GM18526 (cell line): ENCODE results near the gene BABAM1.

ENCODE experiments used
- POLR2A ChIP-seq: IDR thresholded peaks from 3 replicates; pipeline ENCODE4 v1.6.1; 2011; ENCODE audit not compliant: insufficient read length; ENCODE audit errors: extremely low read depth

BABAM1 gene

DNA sequence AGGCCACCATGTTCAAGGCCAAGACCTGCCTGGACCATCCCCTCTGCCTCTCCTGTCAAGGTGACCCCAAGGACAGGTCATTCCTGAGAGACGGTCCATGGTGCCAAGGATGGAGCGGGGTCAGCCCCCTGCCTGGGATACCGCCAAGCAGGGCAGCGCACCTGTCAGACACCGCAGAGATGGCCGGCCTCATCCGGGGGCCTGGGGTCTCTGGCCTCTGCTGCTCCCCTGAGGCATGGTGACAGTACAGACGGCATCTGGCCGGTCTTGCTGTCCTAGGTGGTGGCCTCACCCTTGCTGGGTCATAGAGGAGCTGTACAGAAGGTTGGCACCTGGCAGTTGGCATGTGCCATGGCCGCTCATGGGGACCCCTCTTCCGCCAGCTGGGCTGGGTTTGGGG lies 53.2 kb downstream of the BABAM1 start:
- no peak for TF ChIP-seq POLR2A

DNA sequence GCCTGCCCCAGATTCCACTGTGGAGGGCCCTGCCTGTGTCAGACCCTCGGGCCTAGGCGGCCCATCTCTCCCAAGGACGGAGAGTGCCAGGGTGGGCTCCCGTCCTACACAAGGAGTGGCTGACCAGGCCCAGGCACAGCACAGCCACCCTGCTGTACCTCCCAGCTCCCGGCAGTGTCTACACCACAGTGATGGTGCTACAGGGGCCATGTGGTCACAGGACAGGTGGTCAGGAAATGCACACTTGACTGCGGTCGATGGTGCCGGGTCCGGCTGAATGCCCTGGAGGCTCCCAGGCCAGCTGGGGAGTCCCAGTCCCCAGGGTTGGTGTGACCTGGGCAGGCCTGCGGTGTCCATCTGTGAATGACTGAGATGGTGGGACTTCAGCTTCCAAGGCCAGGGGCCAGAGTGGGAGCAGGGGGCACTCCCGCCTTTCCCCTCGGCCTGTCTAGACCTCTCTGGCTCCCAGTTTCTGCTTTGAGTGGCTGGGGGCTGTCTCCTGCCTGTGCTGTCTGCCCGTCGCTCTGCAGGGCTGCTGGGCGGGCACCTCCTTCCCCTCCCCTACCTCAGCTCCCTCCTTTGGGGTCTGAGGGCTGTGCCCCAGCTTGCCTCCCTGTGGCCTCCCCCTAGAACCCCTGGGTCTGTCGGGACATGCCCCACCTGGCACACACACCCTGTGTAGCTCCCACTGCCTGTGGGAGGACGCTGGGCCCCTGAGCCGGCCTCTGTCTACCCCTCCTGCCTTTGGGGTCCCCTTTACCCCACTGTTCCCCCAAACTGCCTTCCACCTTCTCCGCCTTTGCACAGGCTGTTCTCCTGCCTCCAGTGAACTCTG lies 54.6 kb downstream of the BABAM1 start:
- no peak for TF ChIP-seq POLR2A

DNA sequence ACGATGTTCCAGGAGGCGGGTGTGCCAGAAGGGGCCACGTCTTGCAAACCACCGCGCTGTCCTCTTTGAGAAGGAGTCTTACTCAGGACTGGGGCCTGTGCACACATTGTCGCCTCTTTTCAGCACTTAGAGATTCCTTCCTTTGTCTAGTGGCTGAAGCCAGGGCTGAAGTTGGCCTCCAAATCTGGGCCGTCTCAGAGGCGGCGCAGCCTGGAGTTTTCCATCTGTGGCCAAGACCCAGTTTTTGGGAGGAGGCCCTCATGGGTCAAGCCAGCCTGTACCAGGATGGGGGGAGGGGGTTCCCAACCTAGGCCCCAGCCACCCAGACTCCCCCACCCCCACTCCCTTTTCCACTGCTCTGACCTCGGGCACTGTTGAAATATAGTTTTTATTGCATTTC lies 55.6 kb downstream of the BABAM1 start:
- no peak for TF ChIP-seq POLR2A

DNA sequence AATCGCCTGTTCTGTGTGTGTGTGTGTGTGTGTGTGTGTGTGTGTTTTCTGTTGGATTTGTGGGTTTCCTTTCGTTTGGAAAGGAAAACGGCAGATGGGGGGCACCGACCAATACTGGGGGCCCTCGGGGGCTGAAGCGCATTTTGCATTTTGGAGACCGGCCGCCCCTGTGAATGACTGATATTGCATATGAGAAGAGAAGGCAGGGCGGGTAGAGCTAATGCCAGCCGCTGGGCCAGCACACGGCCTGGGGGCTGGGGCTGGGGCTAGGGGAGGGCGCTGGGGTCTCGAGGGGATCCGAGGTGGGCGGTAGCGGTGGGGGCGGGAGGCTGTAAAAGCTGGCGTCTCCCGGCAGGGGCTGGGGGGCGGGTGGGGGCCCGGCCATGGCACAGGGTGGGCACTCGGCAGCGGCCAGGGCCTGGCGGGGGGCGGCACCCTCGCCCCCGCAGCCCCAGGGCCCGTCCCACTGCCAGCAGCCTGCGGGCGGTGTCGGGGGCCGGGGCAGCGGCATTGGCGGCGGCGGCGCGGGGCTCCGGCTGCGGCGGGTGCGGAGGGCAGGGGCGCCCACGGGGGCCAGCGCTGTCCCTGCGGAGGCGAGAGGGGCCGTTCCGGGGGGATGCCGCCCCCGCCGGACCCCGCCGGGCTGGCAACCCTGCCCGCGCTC lies 56.2 kb downstream of the BABAM1 start:
- no peak for TF ChIP-seq POLR2A

DNA sequence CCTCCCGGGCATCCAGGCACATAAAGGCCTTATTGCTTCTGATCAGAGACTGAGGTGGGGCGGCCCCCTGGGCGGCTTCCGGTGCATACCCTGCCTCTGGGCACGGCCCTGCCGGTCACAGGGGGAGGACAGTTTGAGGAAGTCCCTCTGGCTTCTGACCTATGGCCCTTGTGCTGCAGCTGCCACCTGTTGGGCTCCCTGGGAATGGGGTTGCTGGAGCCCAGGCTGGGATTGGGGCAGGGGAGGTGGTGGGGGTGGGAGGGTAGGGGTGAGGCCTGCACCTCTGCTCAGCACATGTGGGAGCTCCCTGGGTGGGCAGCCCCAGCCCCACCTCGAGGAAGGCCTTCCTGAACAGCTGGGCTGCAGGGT lies 56.7 kb downstream of the BABAM1 start:
- TF ChIP-seq POLR2A, result no peak

DNA sequence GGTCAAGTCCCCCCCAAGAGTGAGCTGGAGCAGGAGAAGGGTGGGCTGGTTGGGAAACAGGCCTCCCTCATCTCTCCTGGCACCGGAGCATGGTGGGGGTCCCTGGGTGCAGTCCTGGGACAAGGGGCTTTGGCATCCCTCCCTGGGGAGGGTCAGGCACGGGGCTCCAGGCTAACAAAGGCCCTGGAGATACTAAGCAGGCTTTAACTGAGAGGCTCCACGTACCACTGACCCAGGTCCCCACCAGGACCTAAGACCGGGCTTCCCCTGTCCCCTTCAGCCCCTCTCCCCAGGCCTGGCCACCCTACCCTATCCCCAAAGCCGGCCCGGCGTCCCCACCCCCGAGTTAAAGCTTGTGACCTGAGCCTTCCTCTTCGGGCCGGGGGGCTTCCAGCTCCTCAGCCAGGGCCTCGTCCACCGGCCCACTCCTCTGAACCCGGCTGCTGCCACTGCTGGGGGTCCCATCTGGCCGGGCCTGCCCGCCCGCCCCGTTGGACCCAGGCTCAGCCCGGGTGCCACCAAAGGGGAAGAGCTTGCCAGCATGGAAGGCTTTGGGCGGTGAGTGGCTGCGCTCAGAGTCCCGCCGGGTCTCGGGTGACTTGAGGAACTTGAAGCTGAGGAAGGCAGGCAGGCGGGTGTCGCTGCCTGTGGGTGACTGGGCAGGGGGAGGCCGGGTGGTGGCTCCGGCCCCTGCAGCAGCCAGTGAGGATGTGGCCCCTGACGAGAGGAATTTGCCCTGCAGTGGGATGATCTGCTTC lies 57.3 kb downstream of the BABAM1 start:
- TF ChIP-seq POLR2A, result no peak

DNA sequence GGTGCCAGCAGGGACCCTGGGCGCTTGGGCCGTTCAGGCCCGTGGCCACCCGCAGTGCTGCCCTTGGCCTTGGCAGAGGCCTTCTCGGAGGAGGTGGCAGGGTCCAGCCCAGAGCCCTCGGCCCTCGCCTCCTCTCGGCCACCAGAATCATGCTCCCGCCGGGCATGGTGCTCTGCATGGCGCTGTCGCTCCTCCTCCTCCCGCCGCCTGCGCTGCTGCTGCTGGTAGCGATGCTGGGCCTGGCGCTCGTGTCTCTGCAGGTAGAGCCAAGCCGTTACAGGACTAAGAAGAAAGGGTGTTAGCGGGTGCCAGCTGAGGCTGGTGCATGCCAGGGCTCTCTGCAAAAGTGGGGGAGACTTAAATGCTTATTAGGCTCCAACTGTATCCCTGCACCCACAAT lies 57.9 kb downstream of the BABAM1 start:
- no peak for TF ChIP-seq POLR2A

DNA sequence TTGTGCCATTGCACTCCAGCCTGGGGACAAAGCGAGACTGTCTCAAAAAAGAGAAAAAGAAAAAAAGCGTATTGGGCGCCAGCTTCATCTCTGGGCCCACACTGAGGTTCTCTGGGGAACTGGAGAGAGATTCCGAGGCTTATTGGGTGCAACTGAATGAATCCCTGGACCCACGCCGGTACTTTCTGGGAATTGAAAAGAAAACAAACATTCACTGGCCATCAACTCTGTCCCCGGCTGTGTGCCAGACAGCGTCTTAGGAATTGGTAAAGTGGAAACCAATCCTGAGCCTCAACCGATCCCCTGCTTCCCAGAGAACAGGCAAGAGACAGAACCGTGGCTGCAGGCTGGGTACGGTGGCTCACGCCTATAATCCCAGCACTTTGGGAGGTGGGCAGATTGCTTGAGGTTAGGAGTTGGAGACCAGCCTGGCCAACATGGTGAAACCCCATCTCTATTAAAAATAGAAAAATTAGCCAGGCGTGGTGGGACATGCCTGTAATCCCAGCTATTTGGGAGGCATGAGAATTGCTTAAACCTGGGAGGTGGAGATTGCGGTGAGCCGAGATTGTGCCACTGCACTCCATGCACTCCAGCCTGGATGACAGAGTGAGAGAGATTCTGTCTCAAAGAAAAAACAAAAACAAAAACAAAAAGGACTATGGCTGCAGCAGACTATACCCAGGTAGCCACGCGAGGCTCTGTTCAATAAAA lies 58.8 kb downstream of the BABAM1 start:
- TF ChIP-seq POLR2A, result no peak

DNA sequence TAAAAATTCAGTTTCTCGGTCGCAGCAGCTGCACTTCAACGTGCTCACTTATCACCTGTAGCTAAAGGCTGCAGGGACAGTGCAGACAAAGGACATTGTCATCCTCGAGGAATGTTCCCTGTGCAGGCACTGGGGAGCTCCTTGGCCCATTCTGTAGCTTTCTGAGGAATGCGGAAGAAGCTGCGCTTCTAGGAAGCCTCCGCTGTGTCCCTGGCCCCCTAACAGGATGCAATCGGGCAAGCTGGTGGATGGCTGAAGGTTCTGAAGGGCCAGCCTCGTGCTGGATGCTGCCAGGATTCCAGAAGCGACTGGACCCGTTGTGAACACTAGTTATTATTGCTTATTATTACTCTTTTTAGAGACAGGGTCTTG lies 59.3 kb downstream of the BABAM1 start:
- no peak for TF ChIP-seq POLR2A

DNA sequence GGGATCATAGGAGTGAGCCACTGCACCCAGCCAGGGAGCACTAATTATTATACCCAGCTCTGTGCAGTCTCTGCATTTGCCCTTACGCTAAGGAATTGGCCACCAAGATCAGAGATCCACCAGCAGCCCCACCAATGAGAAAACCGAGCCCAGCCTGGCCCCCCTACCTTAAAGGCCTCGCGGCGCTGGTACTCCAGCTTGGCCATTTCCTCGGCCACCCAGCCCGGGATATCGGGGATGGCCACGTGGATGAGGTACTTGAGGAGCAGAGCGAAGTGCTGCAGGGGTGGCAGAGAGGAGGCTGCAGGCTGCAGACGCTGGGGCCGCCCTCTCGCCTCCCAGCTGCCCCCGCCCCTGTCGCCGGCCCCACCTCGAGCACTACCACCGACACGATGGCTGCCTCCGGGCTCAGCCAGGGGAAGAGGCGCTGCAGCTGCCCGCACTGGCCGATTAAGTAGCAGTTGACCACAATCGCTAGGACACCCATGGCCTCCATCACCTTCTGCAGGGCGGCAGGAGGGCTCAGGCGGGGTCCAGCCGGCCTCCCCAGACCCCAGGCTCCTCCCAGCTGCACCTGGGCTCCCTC lies 59.9 kb downstream of the BABAM1 start:
- TF ChIP-seq POLR2A, result no peak

DNA sequence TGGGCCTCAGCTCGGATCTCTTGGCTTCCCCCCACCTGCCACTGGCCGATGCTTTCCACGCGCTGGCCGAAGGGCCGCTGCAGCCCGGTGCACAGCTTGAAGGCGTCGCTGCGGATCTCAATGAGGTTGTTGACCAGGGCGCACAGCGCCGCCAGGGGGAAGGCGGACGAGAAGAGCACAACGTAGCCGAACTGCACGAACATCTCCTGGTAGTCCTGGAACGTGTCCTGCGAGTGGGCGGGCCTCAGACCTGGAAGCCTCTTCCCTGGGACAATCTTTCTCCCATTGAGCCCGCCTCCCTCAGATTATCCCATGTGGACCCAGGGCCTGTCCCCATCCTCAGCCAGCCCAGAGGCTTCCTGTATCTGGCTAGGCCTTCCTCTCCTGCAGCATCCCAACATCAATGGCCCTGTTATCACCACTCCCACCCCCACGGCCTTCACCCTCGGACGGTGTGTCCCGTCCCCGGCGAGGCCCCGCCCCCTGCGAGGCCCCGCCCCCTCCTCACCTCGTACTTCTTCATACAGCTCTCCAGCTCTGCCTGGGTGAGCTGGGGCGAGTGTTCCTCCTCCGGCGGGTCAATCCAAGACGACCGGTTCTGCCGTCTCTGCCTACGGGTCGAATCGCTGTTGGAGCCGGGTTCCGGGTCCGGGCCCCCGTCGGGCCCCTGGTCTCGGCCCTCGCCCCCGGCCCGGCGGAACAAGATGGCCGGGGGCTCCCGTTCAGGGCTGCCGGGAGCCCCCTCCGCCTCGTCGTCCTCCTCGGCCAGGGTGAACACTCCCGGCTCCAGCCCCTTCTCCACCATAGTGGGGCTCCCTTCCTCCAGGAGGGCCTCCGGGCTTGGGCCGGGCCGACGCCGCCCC lies 60.6 kb downstream of the BABAM1 start:
- no peak for TF ChIP-seq POLR2A
